Measurements from ENCODE around the gene OS9. TPM values are rescaled to one million over a fixed set of nuclear protein-coding genes. Genes with fewer than 3 reads are reported as not detected.

The OS9 gene
- total RNA-seq, 1 donor from 2014 or later, result 146 TPM

GRCh38 chr12:57752668-57753000 is 58.7 kb downstream of the OS9 start:
- DNase-seq, result no peak

DNA sequence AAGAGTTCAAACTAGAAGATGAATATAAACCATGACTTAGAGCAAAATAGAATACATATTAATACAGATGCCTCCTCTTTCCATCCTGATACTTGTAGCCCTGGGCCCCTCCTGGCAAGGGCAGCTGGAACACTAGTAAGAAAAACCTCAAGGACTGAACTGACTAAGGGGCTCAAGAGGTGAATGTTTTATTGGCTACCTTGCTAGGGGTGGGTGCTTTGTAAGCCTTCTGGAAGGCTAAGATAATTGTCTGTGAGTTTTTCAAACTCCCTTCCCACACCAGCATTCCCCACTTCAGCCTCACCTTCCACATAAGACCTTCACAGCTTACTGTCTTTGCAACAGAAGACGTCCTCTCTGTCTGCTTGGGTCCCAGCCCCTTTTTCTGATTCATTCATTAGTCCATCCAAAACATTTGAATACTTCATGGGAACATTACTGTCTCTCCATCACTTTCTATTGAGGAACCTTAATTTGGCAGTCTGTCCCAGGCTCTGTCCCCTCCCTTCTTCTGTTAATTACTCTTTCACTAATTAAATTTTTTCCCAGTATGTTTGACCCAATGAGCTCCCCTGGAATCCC is 59.9 kb downstream of the OS9 start:
- DNase-seq, result no peak

DNA sequence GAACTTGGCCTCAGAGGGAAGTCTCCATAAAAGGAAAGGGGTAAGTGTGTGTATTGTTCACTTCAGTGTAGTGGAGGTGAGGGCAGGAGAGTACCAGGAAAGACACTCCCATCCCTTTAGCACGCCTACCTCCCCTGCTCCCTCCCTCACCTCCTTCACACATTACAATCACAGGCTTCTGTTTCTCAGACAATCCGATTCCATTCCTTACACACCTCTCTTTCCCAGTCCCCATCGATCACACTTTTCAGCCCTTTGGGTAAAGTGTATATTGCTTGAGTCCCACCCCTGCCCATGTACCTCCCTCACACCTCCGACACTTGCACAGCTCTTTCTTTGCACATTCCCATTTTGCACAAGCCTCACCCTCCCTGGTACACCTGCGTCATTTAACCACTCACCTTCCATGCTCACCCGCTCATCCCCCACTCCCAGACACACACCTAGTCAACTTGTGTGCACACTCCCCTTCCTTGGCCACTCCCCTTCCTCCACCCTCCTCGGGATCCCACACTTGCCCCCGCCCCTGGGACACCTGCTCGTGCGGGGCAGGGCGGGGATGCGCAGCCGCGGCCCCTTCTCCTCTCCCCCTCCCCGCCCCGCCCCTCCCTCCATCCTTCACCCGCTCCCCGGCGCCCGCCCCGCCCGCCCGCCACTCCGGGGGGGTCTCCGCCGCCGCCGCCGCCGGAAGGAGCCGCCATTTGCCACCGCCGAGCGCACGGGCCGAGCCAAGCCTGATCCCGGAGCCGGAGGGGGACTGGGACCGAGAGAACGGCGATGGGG is 60.7 kb downstream of the OS9 start, which contains the start of gene MARCHF9:
MARCHF9 (plus strand) TSS at position 693 of the 783 bp plus-strand sequence. CDS start 426 bp downstream, outside the sequence.
- DNase-seq, result peak; percentile 72

DNA sequence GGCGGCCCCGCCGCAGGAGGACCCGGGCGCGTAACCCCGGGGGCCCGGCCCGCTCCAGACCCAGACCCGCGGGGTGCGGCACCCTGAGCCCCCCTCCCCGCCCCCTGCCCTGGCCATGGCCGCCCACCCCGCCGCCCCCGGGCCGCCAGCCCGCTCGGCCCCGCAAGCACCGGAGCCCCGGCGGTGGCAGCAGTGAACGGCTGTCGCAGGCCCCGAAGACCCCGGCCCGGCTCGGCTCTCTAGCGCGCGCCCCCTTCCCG is 61.2 kb downstream of the OS9 start:
- DNase-seq, result no peak

- no peak for DNase-seq
These were observed 61.8 kb downstream of the OS9 start for GRCh38 chr12:57755454-57756372.

GRCh38 chr12:57756406-57757341 is 62.7 kb downstream of the OS9 start:
- DNase-seq, result peak; percentile 37

GRCh38 chr12:57757771-57758170 is 63.8 kb downstream of the OS9 start:
- DNase-seq, result no peak

GRCh38 chr12:57758552-57759359 is 64.8 kb downstream of the OS9 start:
- no peak for DNase-seq

DNA sequence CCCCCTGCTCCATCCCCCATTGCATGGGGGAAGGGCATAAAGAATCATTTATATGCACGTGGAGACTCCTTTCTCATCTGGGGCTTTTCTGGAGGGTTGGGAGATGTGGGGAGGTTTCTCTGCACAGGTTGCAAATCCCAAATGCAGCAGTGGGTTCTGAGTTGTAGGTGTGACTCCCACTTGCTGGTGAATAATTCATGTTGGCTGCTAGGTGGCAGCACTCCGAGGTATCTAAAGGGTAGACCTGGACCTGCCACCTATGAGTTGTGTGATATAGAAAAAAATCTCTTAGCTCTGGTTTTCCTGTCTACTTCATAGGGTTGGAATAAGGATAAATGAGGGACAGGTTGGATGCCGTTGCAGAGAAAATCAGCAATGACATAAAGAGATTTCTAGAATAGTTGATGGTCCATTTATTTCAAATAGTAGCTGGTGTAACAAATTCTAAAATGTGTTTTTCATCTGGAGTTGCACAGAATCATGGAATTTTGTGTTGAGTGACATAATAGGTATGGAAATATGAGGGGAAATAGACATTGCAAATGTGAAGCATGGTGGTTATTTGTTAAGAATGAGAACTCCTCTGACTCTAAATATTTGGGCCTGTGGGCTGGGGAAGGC is 65.5 kb downstream of the OS9 start:
- DNase-seq, result no peak

GRCh38 chr12:57760347-57760982 is 66.5 kb downstream of the OS9 start:
- DNase-seq, result peak; percentile 64

- no peak for DNase-seq
These were observed 67.6 kb downstream of the OS9 start for GRCh38 chr12:57761391-57761998.

- DNase-seq, result no peak
These were observed 68.5 kb downstream of the OS9 start for GRCh38 chr12:57762463-57762862.

GRCh38 chr12:57763881-57764661 is 70.1 kb downstream of the OS9 start:
- DNase-seq, result no peak

DNA sequence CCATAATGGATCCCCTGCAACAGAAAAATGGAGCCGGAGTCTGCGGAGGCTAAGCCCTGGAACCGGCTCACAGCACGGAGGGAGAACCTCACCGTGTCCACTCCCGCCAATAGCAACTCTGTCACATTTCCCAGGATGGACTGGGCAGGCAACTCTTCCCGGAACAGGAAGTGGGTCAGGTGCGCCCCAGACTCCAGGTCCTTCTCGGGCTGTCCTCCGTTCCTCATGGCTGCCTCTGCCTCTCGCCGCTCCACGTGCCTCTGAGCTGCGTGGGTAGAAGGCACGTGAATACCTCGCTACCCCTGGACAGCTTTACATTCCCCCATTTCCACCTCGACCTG is 70.7 kb downstream of the OS9 start:
- DNase-seq, result no peak

DNA sequence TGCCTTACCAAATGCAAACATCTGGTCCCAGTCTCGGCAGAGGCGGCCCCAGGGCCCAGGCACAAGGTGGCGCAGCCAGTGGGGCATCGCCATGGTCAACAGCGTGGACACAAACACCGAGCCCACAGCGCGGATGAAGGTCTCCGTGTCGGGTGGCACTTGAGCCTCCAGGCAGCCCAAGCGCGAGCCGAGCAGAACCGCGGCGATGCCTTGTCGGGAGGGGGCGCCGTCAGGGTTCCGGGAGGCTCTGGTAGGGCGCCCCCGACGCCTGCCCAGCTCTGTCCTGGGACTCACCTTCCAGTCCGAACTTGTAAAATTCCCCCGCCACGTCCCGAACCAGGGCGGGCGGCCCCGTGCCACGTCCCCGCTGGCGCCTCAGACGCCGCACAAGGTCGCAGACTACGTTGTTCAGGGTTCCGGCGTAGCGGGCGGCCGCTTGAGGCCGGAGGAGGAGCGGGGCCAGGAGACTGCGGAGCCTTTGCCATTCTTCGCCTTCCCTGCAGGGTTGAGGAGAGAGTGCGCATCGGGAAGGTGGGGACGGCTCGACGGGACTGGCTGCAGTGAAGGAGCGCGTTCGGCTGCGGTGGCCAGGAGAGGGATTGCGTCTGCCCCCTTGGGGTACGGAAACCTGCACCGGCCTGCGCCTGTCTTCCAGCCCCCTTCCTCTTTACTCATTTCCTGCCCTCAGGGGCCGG is 71.2 kb downstream of the OS9 start:
- no peak for DNase-seq

- no peak for DNase-seq
These were observed 71.9 kb downstream of the OS9 start for GRCh38 chr12:57765698-57766463.

GRCh38 chr12:57766464-57767304 is 72.8 kb downstream of the OS9 start, which contains the start of gene CYP27B1:
TSS of gene CYP27B1 (minus strand) at chr12:57767078. CDS start at chr12:57767041, 37 bp downstream.
- DNase-seq, result no peak
